GM19238 (cell line): ENCODE data around the gene C15orf62.

Experiments used
- DNase-seq: peaks from one replicate; pipeline ENCODE4 v3.0.0; 2011; ENCODE audit warnings: low spot score; ENCODE audit not compliant: insufficient read length

C15orf62 gene

GRCh38 chr15:40815042-40815698 lies 45.4 kb downstream of the C15orf62 start:
- no peak for DNase-seq

- DNase-seq = no peak
Measured at GRCh38 chr15:40819048-40819447, 49.3 kb downstream of the C15orf62 start.

DNA sequence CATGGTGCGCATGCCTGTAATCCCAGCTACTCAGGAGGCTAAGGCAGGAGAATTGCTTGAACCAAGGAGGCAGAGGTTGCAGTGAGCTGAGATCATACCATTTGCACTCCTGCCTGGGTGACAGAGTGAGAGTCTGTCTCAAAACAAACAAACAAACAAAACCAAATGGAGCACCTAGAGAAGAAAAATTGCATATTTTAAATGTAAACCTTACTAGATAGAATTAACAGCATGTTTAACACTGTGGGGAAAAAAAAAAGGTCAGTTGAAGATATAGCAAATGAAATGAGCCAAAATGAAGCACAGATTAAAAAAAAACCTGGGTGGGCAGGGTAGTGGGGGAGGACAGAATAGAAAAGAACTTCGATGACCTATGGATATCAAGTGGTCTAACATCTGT lies 51.4 kb downstream of the C15orf62 start:
- DNase-seq = no peak
